Endothelial cell of umbilical vein (primary cell): ENCODE data around the gene GALNT2. TPM values are rescaled to one million over a fixed set of nuclear protein-coding genes. Genes with fewer than 3 reads are reported as not detected.

Experiments used
- BruUV-seq: library from RNA; stranded (reverse); fragments of 400-500 nt; replicated peaks from 2 replicates; lab custom pipeline; 2021; lab: Mats Ljungman, UMichigan
- CTCF ChIA-PET: fragments of 300-600, 350-600 bp; sonication (Branson Sonifier 250); formaldehyde crosslinking; loops from one replicate; lab custom pipeline; 2021; ENCODE audit warnings: antibody characterized with exemption, inconsistent platforms; lab: Charles Lee
- POLR2A ChIA-PET: fragments of 300-600, 350-600 bp; sonication (Branson Sonifier 250); formaldehyde crosslinking; loops from one replicate; lab custom pipeline; 2021; ENCODE audit warnings: antibody characterized with exemption, inconsistent platforms; lab: Charles Lee
- DNase-seq: peaks from one replicate; pipeline ENCODE4 v3.0.0-alpha.2; 2011; ENCODE audit warnings: low read depth, low spot score
- FAIRE-seq: peaks from 2 replicates; lab custom pipeline; 2011; peaks lifted over from hg19 to GRCh38; lab: Jason Lieb, UNC
- H2AFZ ChIP-seq: 2 replicates; pipeline ENCODE4 v1.6.0; 2012; ENCODE audit warnings: low read depth, low read length, control low read depth, inconsistent platforms
- H3K27ac ChIP-seq: 2 replicates; pipeline ENCODE4 v1.5.1; 2011; ENCODE audit warnings: low read depth, mild to moderate bottlenecking, control low read depth, low read length, moderate library complexity; ENCODE audit not compliant: insufficient read depth
- H3K27me3 ChIP-seq, 2 experiments: 2 replicates each; pipeline versions ENCODE4 v1.6.0 to v1.6.1; 2011; ENCODE audit warnings: low read length in 2 of 2, mixed read lengths in 1 of 2; ENCODE audit not compliant: control insufficient read depth in 2 of 2, insufficient read depth in 2 of 2
- H3K36me3 ChIP-seq, 2 experiments: 2 replicates in 1 of 2; 3 replicates in 1 of 2; pipeline ENCODE4 v1.5.1; 2011; ENCODE audit warnings: low read length in 2 of 2, mild to moderate bottlenecking in 1 of 2, moderate library complexity in 1 of 2; ENCODE audit not compliant: control insufficient read depth in 2 of 2, insufficient read depth in 2 of 2; ENCODE audit errors: extremely low read depth in 1 of 2
- H3K4me1 ChIP-seq: 3 replicates; pipeline ENCODE4 v1.5.1; 2011; ENCODE audit warnings: mild to moderate bottlenecking, low read length; ENCODE audit not compliant: control insufficient read depth, insufficient read depth; ENCODE audit errors: extremely low read depth
- H3K4me2 ChIP-seq: 2 replicates; pipeline ENCODE4 v1.6.1; 2011; ENCODE audit warnings: low read length, control low read depth, mixed read lengths; ENCODE audit not compliant: insufficient read depth
- H3K4me3 ChIP-seq, 3 experiments: fragments of 200-600 bp in 1 of 3; sonication (generic), shearing (Covaris generic) in 1 of 3; replicated peaks in 1 of 3; 2 replicates each; pipeline ENCODE4 v1.5.1; 2011 to 2016; ENCODE audit warnings: control low read depth in 3 of 3, low read length in 3 of 3, mild to moderate bottlenecking in 2 of 3, inconsistent platforms in 1 of 3, low read depth in 1 of 3, moderate library complexity in 1 of 3; ENCODE audit not compliant: insufficient read depth in 1 of 3
- H3K79me2 ChIP-seq: 2 replicates; pipeline ENCODE4 v1.6.0; 2012; ENCODE audit warnings: low read length, inconsistent platforms; ENCODE audit not compliant: control insufficient read depth, insufficient read depth
- H3K9ac ChIP-seq: replicated peaks from 2 replicates; pipeline ENCODE3; 2011; ENCODE audit warnings: low read length, control low read depth; ENCODE audit not compliant: insufficient read depth; ENCODE audit errors: extremely low read depth
- H3K9me1 ChIP-seq: replicated peaks from 3 replicates; pipeline ENCODE4 v1.6.0; 2011; ENCODE audit warnings: mild to moderate bottlenecking, low read length; ENCODE audit not compliant: control insufficient read depth, insufficient read depth; ENCODE audit errors: extremely low read depth
- H3K9me3 ChIP-seq: replicated peaks from 2 replicates; pipeline ENCODE4 v1.5.1; 2012; ENCODE audit warnings: low read length, inconsistent platforms; ENCODE audit not compliant: control insufficient read depth, insufficient read depth
- H4K20me1 ChIP-seq: replicated peaks from 2 replicates; pipeline ENCODE3; 2011; ENCODE audit warnings: mild to moderate bottlenecking, low read length; ENCODE audit not compliant: control insufficient read depth, insufficient read depth; ENCODE audit errors: extremely low read depth
- EZH2 ChIP-seq: IDR thresholded peaks from 2 replicates; pipeline ENCODE4 v1.6.1; 2012; ENCODE audit warnings: borderline replicate concordance, low read depth, mild to moderate bottlenecking, moderate library complexity, low read length, inconsistent platforms; ENCODE audit not compliant: severe bottlenecking
- FOS ChIP-seq: IDR thresholded peaks from 2 replicates; pipeline ENCODE4 v1.6.1; 2011; ENCODE audit warnings: mild to moderate bottlenecking, low read length, moderate library complexity, borderline replicate concordance; ENCODE audit not compliant: insufficient read depth
- GATA2 ChIP-seq: IDR thresholded peaks from 2 replicates; pipeline ENCODE4 v1.7.0; 2011; ENCODE audit warnings: low read depth, mild to moderate bottlenecking, moderate library complexity, mixed read lengths, low read length; ENCODE audit not compliant: insufficient read length, insufficient read depth
- JUN ChIP-seq: IDR thresholded peaks from 2 replicates; pipeline ENCODE4 v1.6.1; 2011; ENCODE audit warnings: borderline replicate concordance, low read depth; ENCODE audit not compliant: insufficient read length, insufficient read depth
- MYC ChIP-seq: IDR thresholded peaks from one replicate; pipeline ENCODE4 v1.6.1; 2011; ENCODE audit warnings: mild to moderate bottlenecking, low read depth, low read length
- POLR2A ChIP-seq: IDR thresholded peaks from 2 replicates; pipeline ENCODE4 v1.6.1; 2012; ENCODE audit warnings: low read depth, mild to moderate bottlenecking, control low read depth, low read length
- POLR2AphosphoS5 ChIP-seq: IDR thresholded peaks from 2 replicates; pipeline ENCODE4 v1.6.1; 2012; ENCODE audit warnings: low read depth, mild to moderate bottlenecking, control low read depth, low read length, moderate library complexity; ENCODE audit not compliant: insufficient read depth
- dilution Hi-C: fragments of 300-500 bp; cut with MboI; formaldehyde crosslinking; loops from one replicate; pipeline ENCODE4 v1.15.0; 2019; ENCODE audit warnings: low sequenced_read_pairs; ENCODE audit not compliant: extremely low pct_ligation_motif_present
- intact Hi-C: fragments of 100-400 bp; cut with micrococcal nuclease; formaldehyde crosslinking; loops from one replicate; pipeline ENCODE4 v1.10.0; 2022
- polyA plus RNA-seq, 4 experiments: library from polyadenylated mRNA; depleted of rRNA in 3 of 4; stranded (reverse) in 3 of 4; unstranded in 1 of 4; fragments of >200 nt; gene quantifications; 2 replicates each; pipeline versions ENCODE4 v1.2.1 to v1.2.3, GENCODE V29; 2011 to 2012; ENCODE audit warnings: missing spikeins in 1 of 4
- total RNA-seq: library from RNA; stranded (reverse); gene quantifications from 2 replicates; pipeline ENCODE4 v1.2.3, GENCODE V29; 2021
- TF ChIP-seq, protein P1 (sequence below), 2 donors: IDR thresholded peaks; 1 replicate in 1 of 2; 2 replicates in 1 of 2; pipeline ENCODE4 v1.5.1; 2011; ENCODE audit warnings: low read length in 2 of 2, mild to moderate bottlenecking in 2 of 2, moderate library complexity in 2 of 2, control low read depth in 1 of 2, inconsistent platforms in 1 of 2, low read depth in 1 of 2; ENCODE audit not compliant: insufficient read depth in 1 of 2; ENCODE audit errors: extremely low read depth in 1 of 2
- TF ChIP-seq, protein P2 (sequence below): IDR thresholded peaks from 2 replicates; pipeline ENCODE4 v1.6.1; 2011; ENCODE audit not compliant: insufficient read depth, insufficient read length

The GALNT2 gene
- total and polyA plus RNA-seq, 2 donors (not counting 3 experiments of a cell fraction or from before 2014, with no cell fraction given): 56.3 to 77.5 TPM

DNA sequence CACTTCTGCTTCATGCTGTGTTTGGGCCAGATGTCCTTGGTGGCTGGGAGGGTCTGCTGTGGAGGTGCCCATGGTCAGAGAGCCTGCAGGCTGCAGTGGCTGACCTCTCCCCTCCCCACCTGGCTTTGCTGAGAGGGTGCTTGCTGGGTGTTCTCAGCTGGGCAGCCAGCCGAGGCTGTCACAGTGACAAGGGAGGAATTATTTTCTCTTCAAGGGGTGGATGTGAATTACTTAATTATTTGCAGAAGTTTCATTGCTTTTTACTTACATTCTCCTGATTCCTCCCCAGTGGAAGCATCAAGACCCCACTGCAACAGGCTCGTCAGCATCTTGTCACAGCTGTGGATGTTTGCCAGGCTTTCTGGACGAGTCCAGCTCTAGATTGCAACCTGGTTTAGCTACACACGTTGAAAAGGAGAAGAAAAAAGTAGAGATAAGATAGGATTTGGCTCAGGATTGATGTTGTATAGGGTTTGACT lies 70.3 kb downstream of the GALNT2 start:
- FAIRE-seq: no peak
- H3K9me3 ChIP-seq: no peaks in the 10 kb centered on the region
- POLR2A ChIA-PET: no interaction called here

More for the DNA sequence above, 70.3 kb downstream of the GALNT2 start:
- Histone ChIP-seq H3K4me2 (no peak overlapping the region), H3K36me3 (no peaks in the 10 kb centered on the region), H3K27me3 (no peaks in the 10 kb centered on the region), H3K79me2 (peaks cover 5% of the 10 kb centered on the region), H3K9me1 (no peaks in the 10 kb centered on the region), H3K27ac (no peak overlapping the region), H3K4me3 (no peak overlapping the region), H4K20me1 (no peaks in the 10 kb centered on the region), H3K4me1 (no peaks in the 10 kb centered on the region), H2AFZ (no peak overlapping the region), H3K9ac (no peak overlapping the region)
- dilution Hi-C loops (no loop called here), intact Hi-C loops (no loop called here)
- TF ChIP-seq GATA2: no peak
- TF ChIP-seq MYC: no peak
- no peak for TF ChIP-seq FOS
- TF ChIP-seq, protein P1, sequence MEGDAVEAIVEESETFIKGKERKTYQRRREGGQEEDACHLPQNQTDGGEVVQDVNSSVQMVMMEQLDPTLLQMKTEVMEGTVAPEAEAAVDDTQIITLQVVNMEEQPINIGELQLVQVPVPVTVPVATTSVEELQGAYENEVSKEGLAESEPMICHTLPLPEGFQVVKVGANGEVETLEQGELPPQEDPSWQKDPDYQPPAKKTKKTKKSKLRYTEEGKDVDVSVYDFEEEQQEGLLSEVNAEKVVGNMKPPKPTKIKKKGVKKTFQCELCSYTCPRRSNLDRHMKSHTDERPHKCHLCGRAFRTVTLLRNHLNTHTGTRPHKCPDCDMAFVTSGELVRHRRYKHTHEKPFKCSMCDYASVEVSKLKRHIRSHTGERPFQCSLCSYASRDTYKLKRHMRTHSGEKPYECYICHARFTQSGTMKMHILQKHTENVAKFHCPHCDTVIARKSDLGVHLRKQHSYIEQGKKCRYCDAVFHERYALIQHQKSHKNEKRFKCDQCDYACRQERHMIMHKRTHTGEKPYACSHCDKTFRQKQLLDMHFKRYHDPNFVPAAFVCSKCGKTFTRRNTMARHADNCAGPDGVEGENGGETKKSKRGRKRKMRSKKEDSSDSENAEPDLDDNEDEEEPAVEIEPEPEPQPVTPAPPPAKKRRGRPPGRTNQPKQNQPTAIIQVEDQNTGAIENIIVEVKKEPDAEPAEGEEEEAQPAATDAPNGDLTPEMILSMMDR (IDR thresholded peaks at IDR 0.05; ENCODE audit: extremely low read depth in 1 of 2, insufficient read depth in 1 of 2, low read depth in 1 of 2, low read length in 2 of 2): no peak
- no peak for TF ChIP-seq POLR2A
- no peak for TF ChIP-seq EZH2
- TF ChIP-seq, protein P2, sequence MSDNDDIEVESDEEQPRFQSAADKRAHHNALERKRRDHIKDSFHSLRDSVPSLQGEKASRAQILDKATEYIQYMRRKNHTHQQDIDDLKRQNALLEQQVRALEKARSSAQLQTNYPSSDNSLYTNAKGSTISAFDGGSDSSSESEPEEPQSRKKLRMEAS: no peak
- no peak for TF ChIP-seq POLR2AphosphoS5
- TF ChIP-seq JUN: no peak
- DNase-seq: no peak
- CTCF ChIA-PET: no interaction called here
- BruUV-seq: no TSS peak
